Femur (tissue), 1 donor: Measurements from ENCODE around the gene RECQL.
"Not testable (repeated sequence)": the region's sequence is repeated elsewhere in the genome, so short reads cannot be mapped to it uniquely, and the experiment has no call there.

Experiments
- DNase-seq: peaks from one replicate; pipeline ENCODE4 v3.0.0-alpha.2; 2017

RECQL gene

GRCh38 chr12:21419009-21419699 lies 82.3 kb downstream of the RECQL start:
- DNase-seq, result not testable (repeated sequence)
